GM18502 (cell line): Measurements from ENCODE around the gene TBC1D22A.

Experiments used
- ATAC-seq: cut with Tn5 transposase; IDR thresholded peaks from one replicate; pipeline ENCODE4 v1.9.1; 2021; ENCODE audit warnings: mild to moderate bottlenecking; ENCODE audit not compliant: unreplicated experiment, poor library complexity

TBC1D22A gene

DNA sequence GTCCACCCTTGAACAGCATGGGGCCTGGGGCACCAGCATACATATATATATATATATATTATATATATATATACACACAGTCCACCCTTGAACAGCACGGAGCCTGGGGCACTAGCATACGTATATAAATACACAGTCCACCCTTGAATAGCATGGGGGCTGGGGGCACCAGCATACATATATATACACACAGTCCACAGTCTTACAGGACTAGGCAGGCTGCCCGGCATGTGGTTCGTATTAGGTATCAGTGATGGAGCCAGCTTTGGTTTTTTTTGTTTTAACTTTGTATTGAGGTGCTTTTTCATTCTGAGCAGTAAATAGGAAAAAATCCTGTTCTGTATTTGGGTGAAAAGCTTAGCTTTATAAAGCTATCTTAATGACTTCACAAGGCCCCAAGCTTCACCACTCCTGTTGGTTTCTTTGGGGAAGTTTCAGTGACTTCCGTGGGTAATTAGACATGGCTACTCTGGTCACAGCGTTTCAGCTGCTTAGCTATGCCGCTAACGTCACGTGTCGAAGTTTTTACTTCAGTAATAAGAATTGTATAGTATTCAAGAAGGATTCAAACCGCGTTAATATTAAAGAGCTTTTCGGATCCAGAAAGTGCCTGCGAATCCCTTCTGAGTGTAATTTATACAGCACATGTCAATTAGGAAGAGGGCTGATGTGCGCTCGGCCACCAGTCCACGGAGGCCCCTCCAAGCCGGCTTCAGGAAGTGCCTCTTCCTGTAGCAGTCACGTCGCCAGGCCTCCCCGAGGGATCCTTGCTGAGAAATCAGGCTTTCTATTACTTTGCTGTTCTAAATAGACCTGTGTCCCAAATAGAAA, 179.7 kb downstream of the TBC1D22A start:
- no peak for ATAC-seq

DNA sequence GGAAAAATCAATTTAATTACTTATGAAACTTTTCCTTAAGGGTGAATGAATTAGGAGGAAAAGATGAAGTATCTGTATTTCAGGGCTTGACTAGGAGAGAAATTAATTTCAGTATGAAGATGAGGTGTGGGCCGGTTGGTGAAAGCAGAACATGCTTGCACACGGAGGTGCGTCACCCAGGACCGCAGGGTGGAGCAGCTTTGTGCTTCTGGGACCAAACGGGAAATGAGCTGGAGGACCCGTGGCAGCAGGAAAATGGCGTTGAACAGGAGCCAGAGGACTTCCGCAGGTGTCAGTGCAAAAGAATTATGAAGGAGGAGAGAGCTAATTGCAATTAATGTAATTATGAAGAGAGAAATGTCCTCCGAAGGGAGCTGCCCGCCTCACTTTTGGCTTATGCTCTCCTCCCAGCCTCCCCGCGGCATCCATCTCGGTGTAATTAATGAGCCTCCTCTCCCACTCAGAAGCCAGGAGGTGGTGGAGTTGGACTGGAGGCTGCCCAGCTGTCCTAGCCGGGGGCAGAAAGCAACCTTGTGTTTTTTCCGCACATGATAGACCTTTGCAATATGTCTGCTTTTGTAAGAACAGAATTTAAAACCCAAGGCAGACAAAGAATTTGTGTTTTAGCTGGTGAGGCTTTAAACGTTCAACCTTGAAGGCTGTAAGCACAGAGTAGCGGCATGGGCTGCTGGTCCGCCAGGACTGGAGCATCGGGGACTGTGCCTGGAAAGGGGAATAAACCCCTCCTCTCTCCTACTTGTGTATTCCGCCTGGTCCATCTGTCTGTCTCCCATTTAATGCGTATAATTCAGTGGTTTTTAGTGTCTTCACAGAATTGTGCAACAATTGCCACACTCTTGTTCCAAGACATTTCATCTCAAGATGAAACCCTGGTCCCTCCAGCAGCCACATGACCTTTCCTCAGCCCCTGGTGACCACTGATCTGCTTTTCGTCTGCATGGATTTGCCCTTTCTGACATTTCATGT, 180.6 kb downstream of the TBC1D22A start:
- no peak for ATAC-seq

DNA sequence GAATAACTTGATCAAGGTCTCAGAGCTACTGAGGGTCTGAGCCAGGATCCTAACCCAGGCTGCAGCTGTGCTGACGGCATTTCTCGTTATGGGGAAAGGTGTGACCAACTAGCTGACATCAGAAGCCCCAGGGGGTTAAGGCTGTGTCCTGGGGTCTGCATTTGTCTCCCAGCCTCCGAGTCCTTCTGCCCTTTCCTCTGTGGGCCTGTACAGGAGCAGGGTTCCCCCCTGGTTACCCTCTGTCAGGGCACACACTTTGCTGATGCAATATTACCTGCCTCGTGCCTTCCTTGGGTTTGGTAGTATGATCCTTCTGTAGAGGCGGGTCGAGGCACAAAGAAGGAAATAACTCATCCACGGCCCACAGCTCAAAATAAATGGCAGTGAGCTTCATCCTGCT, 183.0 kb downstream of the TBC1D22A start:
- ATAC-seq, result no peak

DNA sequence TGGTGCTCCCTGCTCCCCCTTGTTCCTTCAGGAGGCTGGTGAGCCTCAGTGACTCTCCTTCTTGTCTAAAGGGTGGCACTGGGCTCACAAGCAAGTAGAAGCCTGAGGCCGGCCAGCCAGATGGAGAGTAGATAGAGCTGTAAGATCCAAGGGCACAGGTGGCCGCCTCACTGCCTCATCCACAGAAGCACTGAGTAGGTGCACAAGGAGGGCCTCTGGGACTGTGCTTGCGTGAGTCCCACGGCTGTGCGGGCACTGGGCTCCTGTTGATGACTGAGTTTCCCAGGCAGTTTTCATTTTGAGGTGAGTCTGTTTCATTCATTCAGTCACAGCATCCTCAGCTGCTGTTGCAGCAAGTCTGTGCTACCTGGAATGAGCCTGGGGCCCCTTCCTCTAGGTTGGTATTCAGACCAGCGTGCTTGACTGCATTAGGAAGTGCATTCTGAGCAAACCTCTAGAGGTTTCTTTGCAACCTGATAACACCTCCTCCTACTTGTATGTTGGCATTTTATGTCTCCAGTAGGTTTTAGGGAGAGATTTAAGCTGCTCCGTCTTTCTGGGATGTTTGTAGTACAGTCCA, 184.0 kb downstream of the TBC1D22A start:
- no peak for ATAC-seq

DNA sequence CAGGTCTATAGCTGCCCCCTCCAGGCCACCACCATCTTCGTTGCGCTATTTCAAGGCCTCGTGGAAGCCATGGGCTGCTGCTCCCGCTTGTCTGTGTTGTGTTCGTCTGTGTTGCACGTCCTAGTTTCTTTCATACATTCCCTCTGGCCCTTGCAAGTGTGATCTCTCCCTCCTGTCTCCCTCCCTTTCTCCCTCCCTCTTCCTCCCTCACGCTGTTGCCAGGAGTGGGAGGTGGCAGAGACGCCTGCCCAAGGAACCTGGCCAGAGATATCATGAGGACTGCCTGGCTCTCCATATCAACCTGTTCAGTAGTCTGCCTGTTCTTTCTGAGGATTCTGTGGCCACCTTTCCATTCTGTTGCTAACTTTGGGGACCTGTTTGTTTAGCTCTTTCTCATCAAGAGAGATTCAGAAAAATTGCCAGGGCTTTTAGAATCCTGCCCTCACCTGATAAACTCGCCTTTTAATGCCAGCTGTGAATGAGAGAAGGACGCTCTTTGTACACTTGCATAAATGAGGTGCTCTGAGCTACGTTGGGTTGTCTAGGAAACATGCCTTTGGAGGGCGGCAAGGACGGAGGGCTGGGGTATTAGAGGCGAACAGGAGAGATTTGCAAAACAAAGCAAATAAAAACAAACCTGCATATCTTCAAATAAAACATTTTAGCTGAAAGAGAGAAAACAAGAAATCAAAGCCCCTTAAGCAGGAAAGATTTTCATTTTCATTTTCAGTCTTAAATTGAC, 185.2 kb downstream of the TBC1D22A start:
- no peak for ATAC-seq

DNA sequence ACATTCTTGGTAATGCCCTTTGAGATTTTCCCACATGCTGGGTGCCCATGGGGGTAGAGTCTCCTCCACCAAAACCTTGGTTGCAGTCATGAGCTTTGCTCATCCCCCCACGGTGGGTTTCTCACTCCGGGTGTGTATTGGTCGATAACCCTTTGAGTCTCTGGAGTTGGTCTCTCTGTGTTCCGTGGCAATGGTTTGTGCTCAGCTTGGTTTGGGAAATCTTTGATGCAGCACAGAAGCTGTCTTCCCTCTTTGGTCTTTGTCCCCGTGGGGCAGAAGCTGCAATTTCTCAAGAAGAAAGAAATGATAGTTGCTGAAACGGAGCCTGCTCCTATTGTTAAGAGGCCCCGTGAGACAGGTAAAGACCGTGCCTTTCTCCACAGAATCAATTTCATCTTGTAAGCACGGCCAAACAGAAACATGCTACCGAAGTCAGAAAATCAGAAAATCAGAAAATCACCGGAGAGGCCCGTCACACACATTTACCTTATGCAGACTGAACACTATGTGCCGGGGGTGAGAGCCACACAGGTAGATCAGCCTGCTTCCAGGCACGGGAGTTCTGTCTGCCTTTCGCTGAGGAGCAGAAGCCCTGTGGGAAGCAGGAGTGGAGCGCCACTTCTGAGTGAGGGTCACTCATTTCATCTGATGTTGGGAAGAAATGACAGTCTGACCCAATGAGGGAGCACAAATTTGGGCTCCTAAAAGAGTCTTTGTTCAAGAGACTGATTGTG, 186.1 kb downstream of the TBC1D22A start:
- no peak for ATAC-seq

DNA sequence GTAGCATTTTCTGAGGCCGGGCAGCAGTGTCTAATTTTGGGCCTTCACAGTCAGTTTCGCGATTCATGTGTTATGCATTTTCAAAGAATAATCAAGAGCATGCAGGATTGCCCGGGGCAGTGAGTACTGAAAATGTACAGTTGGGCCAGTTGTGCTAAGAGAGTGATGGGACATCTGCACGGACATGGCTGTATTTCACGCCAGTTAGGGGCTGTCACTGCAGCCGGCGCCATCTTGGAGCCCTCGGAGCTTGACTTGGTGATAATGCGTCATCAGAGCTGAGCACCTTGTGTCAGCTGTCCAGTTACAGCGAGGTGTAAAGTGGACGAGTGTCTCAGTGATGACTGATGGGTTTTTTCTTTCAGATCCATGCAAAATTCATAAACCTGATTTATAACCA, 188.9 kb downstream of the TBC1D22A start:
- no peak for ATAC-seq

DNA sequence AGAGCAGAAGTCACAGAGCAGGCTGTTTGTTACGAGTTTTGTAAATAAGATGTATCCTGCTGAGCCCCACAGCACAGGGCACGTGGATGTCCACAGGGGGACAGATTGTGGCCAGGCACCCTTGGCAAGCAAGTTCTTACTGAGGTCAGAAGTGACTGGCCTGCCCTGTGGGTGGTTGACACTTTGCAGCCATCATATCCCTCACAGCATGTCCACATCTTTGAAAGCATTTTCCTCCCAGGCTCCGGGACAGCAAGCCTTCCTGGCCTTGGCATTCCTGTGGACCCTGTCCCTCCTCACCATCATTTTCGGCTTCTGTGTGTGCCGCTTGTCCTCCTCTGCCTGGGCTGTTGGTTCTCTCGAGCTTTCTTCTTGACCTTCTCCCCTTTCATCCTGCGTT, 189.5 kb downstream of the TBC1D22A start:
- no peak for ATAC-seq

DNA sequence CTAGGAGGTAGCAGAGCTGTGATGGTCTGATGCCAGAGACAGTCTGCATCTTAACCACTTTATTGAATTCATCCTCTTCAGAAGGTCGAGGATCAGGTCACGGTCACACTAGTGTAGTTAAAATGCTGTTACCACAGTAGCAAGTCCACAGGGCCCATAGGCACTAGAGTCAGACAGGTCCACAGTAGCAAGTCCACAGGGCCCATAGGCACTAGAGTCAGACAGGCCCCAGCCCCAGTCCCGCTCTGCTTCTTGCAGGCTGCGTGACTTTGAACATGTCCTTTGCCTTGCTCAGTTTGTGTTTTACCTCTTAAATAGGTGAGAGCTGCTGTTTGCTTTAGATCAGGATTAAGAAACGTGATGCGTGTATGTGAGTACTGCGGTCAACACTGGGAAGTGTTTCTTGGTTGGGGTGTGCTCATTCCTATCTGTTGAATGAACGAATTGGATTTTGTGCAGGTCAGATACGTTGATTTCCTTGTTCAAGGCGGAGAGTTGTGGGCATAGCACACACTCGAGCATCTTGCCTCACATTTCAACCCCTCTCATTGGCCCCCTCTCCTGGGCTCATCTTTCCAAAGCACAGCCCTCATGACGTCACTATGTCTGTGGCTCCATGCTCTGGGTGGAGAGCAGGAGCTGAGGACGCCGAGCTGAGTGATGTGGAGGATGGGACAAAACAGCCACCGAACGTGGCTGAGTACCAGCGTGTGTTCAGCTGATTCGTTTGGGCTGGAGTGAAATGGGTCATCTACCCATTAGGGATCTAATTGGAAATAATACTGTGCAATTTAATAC, 191.7 kb downstream of the TBC1D22A start:
- no peak for ATAC-seq

DNA sequence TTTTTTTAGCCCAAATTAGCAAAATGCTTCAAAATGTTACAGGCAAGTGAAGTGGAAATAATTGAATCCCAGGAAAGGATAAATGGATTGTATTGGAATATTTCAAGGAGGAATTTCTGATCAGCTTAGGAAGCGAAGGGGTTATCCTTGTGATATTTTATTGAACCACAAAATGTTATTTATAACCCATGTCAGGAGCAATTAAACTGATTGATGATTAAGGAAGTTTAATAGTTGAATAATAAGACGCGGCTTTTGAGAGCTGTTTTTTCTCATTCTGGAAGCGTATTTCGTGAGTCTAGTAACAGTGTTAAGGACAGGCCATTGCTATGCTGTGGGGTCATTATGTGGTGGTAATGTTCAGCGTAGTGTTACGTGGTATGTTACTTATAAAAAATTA, 192.3 kb downstream of the TBC1D22A start:
- ATAC-seq, result no peak

DNA sequence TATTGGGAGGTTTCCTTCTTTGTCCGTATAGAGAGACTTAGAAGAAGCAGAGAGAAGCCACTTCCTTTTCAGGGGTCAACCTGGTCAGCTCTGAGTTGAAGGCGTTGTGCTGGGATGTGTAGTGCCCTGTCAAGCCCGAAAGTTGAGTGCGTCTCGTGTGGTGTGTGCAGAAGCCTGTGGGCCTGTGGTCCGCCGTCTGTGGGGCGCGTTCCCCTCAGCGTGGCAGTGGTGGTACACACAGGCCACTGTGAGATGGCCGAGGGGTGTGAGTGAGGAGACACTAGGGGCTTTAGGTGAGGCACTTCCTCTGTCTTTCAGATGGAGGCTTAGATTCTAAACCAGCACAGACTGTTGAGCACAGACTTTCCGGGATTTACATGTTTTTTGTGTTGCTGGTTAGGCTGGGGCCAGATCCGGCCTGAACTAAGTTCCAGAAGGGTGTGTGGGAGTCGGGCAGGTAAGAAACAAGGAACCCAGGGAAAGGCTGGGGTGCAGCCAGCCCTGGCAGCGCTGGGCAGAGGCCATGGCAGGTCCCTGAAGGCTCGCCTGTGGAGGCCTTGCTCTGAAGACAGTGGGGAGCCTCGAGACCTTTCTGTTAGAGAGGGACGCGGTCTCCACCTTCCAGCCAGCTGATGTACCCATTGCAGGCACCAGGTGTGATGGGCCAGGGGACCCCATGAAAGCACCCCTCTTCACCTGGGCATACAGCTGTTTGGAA, 194.2 kb downstream of the TBC1D22A start:
- no peak for ATAC-seq

DNA sequence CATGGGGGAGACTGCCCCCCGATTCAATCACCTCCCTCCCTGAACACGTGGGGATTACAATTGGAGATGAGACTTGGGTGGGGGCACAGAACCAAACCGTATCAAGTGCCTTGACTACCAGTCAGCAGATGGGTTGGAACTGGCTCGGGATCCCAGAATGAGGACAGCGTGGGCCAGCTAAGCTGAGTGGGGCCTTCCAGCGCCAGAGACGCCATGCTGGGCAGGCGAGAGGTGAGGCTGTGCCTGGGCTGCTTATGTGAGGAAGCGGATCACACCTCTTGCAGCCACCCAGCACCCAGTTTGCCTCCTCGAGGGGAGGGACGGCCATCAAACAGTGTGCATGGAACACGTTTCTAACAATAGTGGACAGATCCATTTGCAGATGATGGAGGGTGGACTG, 195.1 kb downstream of the TBC1D22A start:
- ATAC-seq, result no peak

DNA sequence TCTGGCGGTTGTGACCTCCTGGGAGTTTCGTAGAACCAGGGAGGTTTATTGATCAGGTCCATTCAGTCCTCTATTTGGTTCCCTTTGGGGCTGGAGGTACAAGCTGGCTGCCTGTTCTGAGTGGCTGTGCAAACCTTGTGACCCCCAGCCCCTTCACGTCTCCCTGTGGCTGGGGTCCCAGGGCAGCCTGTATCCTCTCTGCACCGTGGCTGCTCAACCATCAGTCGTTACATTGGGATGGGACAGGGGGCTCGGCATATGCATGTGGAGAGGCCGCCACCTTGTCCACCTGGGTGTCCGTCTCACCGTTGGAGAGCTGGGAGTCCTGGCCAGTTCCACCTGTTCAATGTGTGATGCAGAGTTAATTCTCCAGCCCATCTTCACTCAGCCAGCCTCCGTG, 195.7 kb downstream of the TBC1D22A start:
- ATAC-seq, result no peak

DNA sequence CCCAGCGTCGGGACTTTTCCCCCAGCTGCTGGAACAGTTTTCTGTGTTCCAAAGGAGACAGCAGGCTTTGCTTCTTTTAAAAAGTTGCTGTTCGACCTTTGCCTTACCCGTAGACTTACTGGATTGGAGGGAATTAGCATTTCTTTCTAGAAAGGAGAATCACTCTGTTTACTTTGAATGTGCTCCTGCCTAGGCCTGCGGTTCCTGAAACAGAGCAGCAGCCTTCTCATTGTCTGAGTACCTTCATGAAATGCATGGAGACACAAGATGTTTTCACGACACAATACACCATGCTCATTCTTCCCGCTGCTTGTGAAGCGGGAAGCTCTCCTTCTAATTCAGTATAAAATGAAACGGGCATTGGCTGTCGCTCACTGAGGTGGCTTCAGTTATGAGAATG, 196.2 kb downstream of the TBC1D22A start:
- ATAC-seq, result no peak

DNA sequence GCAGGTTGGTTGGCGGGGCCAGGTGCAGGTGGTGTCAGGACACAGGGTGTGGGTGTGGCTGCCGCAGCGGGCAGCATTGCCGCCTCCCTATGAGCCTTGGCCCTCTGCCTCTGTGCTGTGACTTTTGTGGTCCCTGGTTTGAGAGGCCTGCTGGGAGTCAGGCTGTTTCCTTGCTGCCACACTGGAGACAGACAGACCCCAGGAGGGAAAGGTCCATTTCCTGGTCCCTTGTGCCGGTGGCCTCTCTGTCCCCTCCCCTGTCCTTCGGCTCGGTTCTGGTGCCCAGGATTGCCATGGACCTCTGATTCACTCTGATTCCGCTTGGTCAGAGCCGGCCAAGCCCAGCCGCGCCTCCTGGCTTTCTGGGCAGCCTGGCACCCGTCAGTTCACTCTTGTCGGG, 196.9 kb downstream of the TBC1D22A start:
- no peak for ATAC-seq

DNA sequence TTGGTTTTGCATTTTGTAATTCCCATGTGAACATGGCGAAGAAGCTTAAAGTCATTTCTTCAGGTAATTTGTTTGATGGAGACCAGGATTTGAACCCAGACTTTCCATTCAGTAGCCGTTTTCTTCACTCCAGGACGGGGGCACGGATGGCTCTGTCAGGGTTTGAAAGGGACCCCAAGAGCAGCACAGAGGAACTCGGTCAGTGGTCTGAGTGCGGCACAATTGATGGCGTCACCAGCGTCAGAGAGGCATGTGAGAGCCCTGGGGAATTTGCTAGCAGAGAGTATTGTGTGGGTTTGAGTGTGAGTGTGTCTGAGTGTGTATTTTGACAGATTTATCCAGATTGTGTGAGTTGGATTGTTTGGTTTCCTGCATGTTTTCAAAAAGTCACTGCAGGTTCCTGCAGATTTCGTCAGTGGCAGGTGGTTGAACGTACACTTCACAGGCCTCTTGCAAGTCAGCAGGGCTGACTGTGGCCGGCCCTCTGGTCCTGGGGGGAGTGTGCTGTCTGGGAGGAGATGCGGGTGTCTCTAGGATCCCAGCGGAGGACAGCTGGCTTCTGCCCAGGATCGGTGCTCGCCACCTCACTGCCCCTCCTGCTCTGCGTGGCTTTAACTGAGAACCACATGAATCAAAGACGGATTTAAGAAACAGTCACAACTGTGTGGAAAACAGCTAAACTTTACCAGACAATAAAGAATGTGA, 199.3 kb downstream of the TBC1D22A start:
- ATAC-seq, result no peak

DNA sequence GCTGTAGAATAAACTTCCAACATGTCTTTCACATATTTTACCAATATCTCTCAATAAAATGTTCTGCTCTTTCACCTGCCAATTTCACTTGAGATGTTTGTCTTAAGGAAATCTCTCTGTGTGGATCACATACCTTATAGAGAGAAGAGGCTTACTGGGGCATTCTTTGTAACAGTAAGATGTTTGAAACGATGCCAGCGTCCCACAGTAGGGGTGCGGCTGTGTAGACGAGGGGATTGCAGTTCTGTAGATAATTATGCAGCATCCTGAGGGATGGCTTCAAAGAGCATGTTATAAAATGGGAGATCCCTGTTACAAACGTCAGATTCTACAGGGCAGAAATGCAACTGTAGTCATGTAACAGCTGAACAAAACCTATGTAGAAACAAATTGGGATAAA, 200.0 kb downstream of the TBC1D22A start:
- no peak for ATAC-seq
